ENCODE data around the gene HELZ2. TPM values are rescaled to one million over a fixed set of nuclear protein-coding genes. Genes with fewer than 3 reads are reported as not detected.

Gene HELZ2
- total and polyA plus RNA-seq, 2 of the 4 experiments (the other 2 are of a cell fraction): 4.7 to 10.6 TPM

DNA sequence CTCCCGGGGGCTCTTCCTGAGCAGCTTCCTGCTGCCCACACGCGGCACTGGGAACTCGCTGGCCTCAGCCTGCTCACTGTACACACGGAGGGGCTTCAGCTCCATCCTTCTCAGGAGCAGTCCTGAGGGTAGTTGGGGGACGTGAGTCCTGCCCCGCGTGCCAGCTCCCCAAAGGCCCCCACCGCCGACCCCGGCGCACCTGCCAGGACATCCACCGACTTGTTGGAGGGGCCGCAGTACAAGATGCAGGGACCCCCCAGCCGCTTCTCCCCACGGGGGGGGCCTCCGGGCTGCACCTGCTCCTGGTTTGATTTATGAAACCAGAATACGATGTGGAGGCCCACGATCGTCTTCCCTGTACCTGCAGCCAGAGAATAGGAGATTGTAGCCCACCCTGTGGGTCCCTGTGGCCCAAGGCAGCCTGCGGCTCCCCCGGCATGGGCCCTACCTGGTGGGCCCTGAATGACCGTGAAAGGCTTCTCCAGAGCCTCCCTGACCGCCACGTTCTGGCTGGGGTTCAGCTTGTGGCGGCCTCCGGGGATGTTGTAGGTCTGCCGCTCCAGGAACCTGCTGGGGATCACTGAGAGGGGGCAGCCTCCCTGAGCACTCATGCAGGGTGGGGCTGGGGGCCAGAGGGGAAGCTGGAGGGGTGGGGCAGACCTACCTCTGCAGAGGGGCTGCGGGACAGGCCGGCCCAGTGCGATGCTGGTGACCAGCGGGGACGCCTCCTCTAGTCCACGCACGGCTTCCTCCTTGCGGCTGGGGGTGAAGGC is 12.2 kb downstream of the HELZ2 start:
- no peak overlapping the region for H2BK5ac ChIP-seq (ENCODE audit: low read depth, low read length, poor library complexity, severe bottlenecking)
- H4K20me1 ChIP-seq (ENCODE audit: insufficient read depth, low read length): no peaks in the 10 kb centered on the region
- H3K27me3 ChIP-seq (ENCODE audit: control insufficient read depth, insufficient read depth, low read length): no peaks in the 10 kb centered on the region
- H3K27ac ChIP-seq (ENCODE audit: insufficient read depth, low read length): no peak overlapping the region
- no peak overlapping the region for H3K23ac ChIP-seq (ENCODE audit: low read depth, low read length)
- DNase-seq: no peak
- no peak overlapping the region for H2BK20ac ChIP-seq (ENCODE audit: low read depth, low read length)
- H3K14ac ChIP-seq (replicated peaks; ENCODE audit: low read depth, low read length): no peak overlapping the region
- 93% methylated on average over 18 of the region's 36 CpGs; no CpG with 5 or more reads in 1 of the 2 experiments for WGBS, 2 experiments (ENCODE audit: extremely low coverage in 2 of 2, insufficient read length in 1 of 2)
- no peak overlapping the region for H3K18ac ChIP-seq (ENCODE audit: low read depth, low read length)
- H3K4me1 ChIP-seq (ENCODE audit: control insufficient read depth, insufficient read depth, low read length): no peaks in the 10 kb centered on the region
- H3K4ac ChIP-seq (ENCODE audit: low read depth, low read length): no peak overlapping the region
- intact Hi-C loops (cut with micrococcal nuclease) (no loop called here), dilution Hi-C loops (cut with HindIII; ENCODE audit: low sequenced_read_pairs, unreplicated experiment) (no loop called here), in situ Hi-C loops (cut with MboI; ENCODE audit: low sequenced_read_pairs) (no loop called here)
- ATAC-seq (ENCODE audit: low read depth): no peak
- no peak overlapping the region for H2AFZ ChIP-seq (replicated peaks; ENCODE audit: low read length, poor library complexity)
- H4K91ac ChIP-seq (ENCODE audit: insufficient read depth, low read depth, low read length): no peak overlapping the region
- no peak overlapping the region for H3K9ac ChIP-seq (ENCODE audit: low read depth, low read length)
- H3K56ac ChIP-seq (ENCODE audit: extremely low read depth, insufficient read depth, low read length): no peak overlapping the region
- no TSS peak for BruUV-seq (replicated peaks)
- no peak overlapping the region for H2BK15ac ChIP-seq (ENCODE audit: low read depth, low read length)
- no peak overlapping the region for H2BK120ac ChIP-seq (ENCODE audit: low read depth, low read length)
- TF ChIP-seq RCOR1 (IDR thresholded peaks at IDR 0.05; ENCODE audit: insufficient replicate concordance, low read length) (no peak), CHD1 (IDR thresholded peaks at IDR 0.05; ENCODE audit: low read depth, low read length) (no peak), CEBPB (IDR thresholded peaks at IDR 0.05; ENCODE audit: low read depth, low read length) (no peak), FOS (IDR thresholded peaks at IDR 0.05; ENCODE audit: low read depth, low read length) (no peak), MAFK (IDR thresholded peaks at IDR 0.05; ENCODE audit: low read depth, low read length) (no peak), BHLHE40 (IDR thresholded peaks at IDR 0.05; ENCODE audit: low read depth, low read length) (no peak), USF2 (IDR thresholded peaks at IDR 0.05; ENCODE audit: low read depth, low read length) (no peak), NFE2L2 (IDR thresholded peaks at IDR 0.05; ENCODE audit: low read depth, low read length) (no peak), POLR2A (IDR thresholded peaks at IDR 0.05; ENCODE audit: low read depth, low read length) (no peak), MAZ (IDR thresholded peaks at IDR 0.05; ENCODE audit: borderline replicate concordance, low read depth, low read length) (no peak), RFX5 (IDR thresholded peaks at IDR 0.05; ENCODE audit: low read depth, low read length) (no peak), RAD21 (IDR thresholded peaks at IDR 0.05; ENCODE audit: low read length) (no peak)
- H3K9me1 ChIP-seq (ENCODE audit: insufficient read depth, low read length): no peaks in the 10 kb centered on the region
- ChIA-PET POLR2A (ENCODE audit: unreplicated experiment) (no interaction called here), CTCF (no interaction called here)
- no peak overlapping the region for H3K4me2 ChIP-seq (ENCODE audit: low read depth, low read length)
- no peak overlapping the region for H4K8ac ChIP-seq (ENCODE audit: low read depth in 2 of 2, low read length in 2 of 2)
- H2AK9ac ChIP-seq (replicated peaks; ENCODE audit: low read depth, low read length, poor library complexity): no peak overlapping the region
- H4K5ac ChIP-seq (ENCODE audit: low read depth, low read length): no peak overlapping the region
- H3K36me3 ChIP-seq (ENCODE audit: control insufficient read depth, insufficient read depth, low read length): peaks cover 60% of the 10 kb centered on the region
- no peak overlapping the region for H2AK5ac ChIP-seq (ENCODE audit: low read depth, low read length)
- no peaks in the 10 kb centered on the region for H3K79me1 ChIP-seq (ENCODE audit: low read depth in 1 of 2, low read length in 2 of 2)
- H3K4me3 ChIP-seq (ENCODE audit: insufficient read depth, low read depth, low read length): no peak overlapping the region
- H3K9me3 ChIP-seq (ENCODE audit: control insufficient read depth, insufficient read depth, low read length): no peaks in the 10 kb centered on the region
